DND-41 (cell line): ENCODE measurements around the gene KRT82.

ENCODE experiments used
- ATAC-seq: fragments of 200-7000 bp; cut with Tn5 transposase; 3 replicates; pipeline ENCODE4 v1.9.1; 2021; ENCODE audit warnings: low read depth; ENCODE audit not compliant: insufficient read depth
- DNase-seq: peaks from one replicate; pipeline ENCODE4 v3.0.0-alpha.2; 2020
- H2AFZ ChIP-seq: 2 replicates; pipeline ENCODE4 v1.6.0; 2012; ENCODE audit warnings: low read depth, low read length
- H3K27ac ChIP-seq: 2 replicates; pipeline ENCODE4 v1.5.1; 2012; ENCODE audit warnings: low read length, inconsistent platforms
- H3K27me3 ChIP-seq: fragments of 200-600 bp; sonication (generic); 2 replicates; pipeline ENCODE4 v1.6.0; 2012; ENCODE audit warnings: low read length, mild to moderate bottlenecking, inconsistent platforms; ENCODE audit not compliant: insufficient read depth, poor library complexity
- H3K36me3 ChIP-seq: 2 replicates; pipeline ENCODE4 v1.5.1; 2012; ENCODE audit warnings: low read length, inconsistent platforms; ENCODE audit not compliant: insufficient read depth
- H3K4me1 ChIP-seq: 2 replicates; pipeline ENCODE4 v1.5.1; 2012; ENCODE audit warnings: mild to moderate bottlenecking, low read length; ENCODE audit not compliant: insufficient read depth
- H3K4me2 ChIP-seq: 2 replicates; pipeline ENCODE4 v1.6.0; 2012; ENCODE audit warnings: mild to moderate bottlenecking, moderate library complexity, low read length, inconsistent platforms; ENCODE audit not compliant: insufficient read depth
- H3K4me3 ChIP-seq, 2 experiments: fragments of 200-600 bp in 1 of 2; shearing (Covaris generic) in 1 of 2; 2 replicates each; pipeline ENCODE4 v1.5.1; 2012 to 2016; ENCODE audit warnings: inconsistent platforms in 2 of 2, low read length in 2 of 2, mild to moderate bottlenecking in 2 of 2, low read depth in 1 of 2, moderate library complexity in 1 of 2
- H3K79me2 ChIP-seq: 2 replicates; pipeline ENCODE4 v1.6.0; 2012; ENCODE audit warnings: low read length, inconsistent platforms; ENCODE audit not compliant: insufficient read depth
- H3K9ac ChIP-seq: 2 replicates; pipeline ENCODE4 v1.6.0; 2012; ENCODE audit warnings: low read depth, mild to moderate bottlenecking, inconsistent platforms, low read length, moderate library complexity
- H3K9me3 ChIP-seq: 2 replicates; pipeline ENCODE4 v1.5.1; 2012; ENCODE audit warnings: low read length, moderate library complexity, mild to moderate bottlenecking, inconsistent platforms; ENCODE audit not compliant: insufficient read depth, severe bottlenecking
- H4K20me1 ChIP-seq: 2 replicates; pipeline ENCODE4 v1.6.0; 2012; ENCODE audit warnings: low read length; ENCODE audit not compliant: insufficient read depth
- EZH2 ChIP-seq: IDR thresholded peaks from 3 replicates; pipeline ENCODE4 v1.6.1; 2012; ENCODE audit warnings: borderline replicate concordance, low read depth, mild to moderate bottlenecking, moderate library complexity, low read length, inconsistent platforms; ENCODE audit not compliant: severe bottlenecking
- TF ChIP-seq, protein P1 (sequence below): IDR thresholded peaks from 2 replicates; pipeline ENCODE4 v1.5.1; 2012; ENCODE audit warnings: borderline replicate concordance, low read length, moderate library complexity, mild to moderate bottlenecking; ENCODE audit not compliant: poor library complexity, severe bottlenecking; ENCODE audit errors: extremely low read depth

KRT82 gene

DNA sequence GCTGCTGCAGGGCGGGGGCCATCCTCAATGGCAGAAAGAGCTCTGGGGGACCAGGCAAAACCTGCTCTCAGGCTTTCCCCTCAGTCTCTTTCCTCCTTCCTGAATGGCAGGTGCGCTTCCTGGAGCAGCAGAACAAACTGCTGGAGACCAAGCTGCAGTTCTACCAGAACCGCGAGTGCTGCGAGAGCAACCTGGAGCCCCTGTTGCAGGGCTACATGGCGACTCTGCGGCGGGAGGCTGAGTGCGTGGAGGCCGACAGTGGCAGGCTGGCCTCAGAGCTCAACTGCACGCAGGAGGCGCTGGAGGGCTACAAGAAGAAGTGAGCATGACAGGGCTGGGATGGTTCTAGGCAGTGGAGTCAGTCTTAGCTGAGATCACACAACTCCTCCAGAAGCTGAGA is 62.0 kb downstream of the KRT82 start:
- no peak for DNase-seq

More for the DNA sequence above, 62.0 kb downstream of the KRT82 start:
- Histone ChIP-seq H3K27ac (no peak overlapping the region), H3K4me1 (no peaks in the 10 kb centered on the region), H2AFZ (no peak overlapping the region), H3K4me3 (no peak overlapping the region), H3K9me3 (no peaks in the 10 kb centered on the region), H3K79me2 (no peaks in the 10 kb centered on the region), H3K36me3 (no peaks in the 10 kb centered on the region), H4K20me1 (peaks cover 2% of the 10 kb centered on the region; the same call in 1 of the 2 replicates), H3K4me2 (no peak overlapping the region), H3K27me3 (peaks cover 7% of the 10 kb centered on the region), H3K9ac (no peak overlapping the region)
- no peak for TF ChIP-seq EZH2
- TF ChIP-seq, protein P1, sequence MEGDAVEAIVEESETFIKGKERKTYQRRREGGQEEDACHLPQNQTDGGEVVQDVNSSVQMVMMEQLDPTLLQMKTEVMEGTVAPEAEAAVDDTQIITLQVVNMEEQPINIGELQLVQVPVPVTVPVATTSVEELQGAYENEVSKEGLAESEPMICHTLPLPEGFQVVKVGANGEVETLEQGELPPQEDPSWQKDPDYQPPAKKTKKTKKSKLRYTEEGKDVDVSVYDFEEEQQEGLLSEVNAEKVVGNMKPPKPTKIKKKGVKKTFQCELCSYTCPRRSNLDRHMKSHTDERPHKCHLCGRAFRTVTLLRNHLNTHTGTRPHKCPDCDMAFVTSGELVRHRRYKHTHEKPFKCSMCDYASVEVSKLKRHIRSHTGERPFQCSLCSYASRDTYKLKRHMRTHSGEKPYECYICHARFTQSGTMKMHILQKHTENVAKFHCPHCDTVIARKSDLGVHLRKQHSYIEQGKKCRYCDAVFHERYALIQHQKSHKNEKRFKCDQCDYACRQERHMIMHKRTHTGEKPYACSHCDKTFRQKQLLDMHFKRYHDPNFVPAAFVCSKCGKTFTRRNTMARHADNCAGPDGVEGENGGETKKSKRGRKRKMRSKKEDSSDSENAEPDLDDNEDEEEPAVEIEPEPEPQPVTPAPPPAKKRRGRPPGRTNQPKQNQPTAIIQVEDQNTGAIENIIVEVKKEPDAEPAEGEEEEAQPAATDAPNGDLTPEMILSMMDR = no peak
- no peak for ATAC-seq
